ENCODE measurements around the gene RDH5. TPM values are rescaled to one million over a fixed set of nuclear protein-coding genes. Genes with fewer than 3 reads are reported as not detected.
A peak's percentile ranks its signal among the peaks of the same experiment; 100 is the strongest.

The RDH5 gene
- total and polyA plus RNA-seq, 2 of the 4 experiments (the other 2 are of a cell fraction): 7.3 to 18.8 TPM

- in situ Hi-C loops (cut with MboI; ENCODE audit: low sequenced_read_pairs): no loop called here
- peak overlapping the region; percentile 98 for H3K27ac ChIP-seq (ENCODE audit: insufficient read depth, low read length)
- H2AK5ac ChIP-seq (ENCODE audit: low read depth, low read length): peak overlapping the region; percentile 96
- H2BK15ac ChIP-seq (ENCODE audit: low read depth, low read length): no peak overlapping the region
- H3K36me3 ChIP-seq (ENCODE audit: control insufficient read depth, insufficient read depth, low read length): peaks cover 37% of the 10 kb centered on the region
- peak overlapping the region; percentile 80 for H3K56ac ChIP-seq (ENCODE audit: extremely low read depth, insufficient read depth, low read length)
- dilution Hi-C loops (cut with HindIII; ENCODE audit: low sequenced_read_pairs, unreplicated experiment): no loop called here
- peak overlapping the region; percentile 84 for H2AFZ ChIP-seq (replicated peaks; ENCODE audit: low read length, poor library complexity)
- 0% methylated on average over 21 of the region's 61 CpGs; no CpG with 5 or more reads in 1 of the 2 experiments for WGBS, 2 experiments (ENCODE audit: extremely low coverage in 2 of 2, insufficient read length in 1 of 2)
- peak overlapping the region; percentile 90 for H3K4me3 ChIP-seq (ENCODE audit: insufficient read depth, low read depth, low read length)
- DNase-seq (peak; percentile 53), ATAC-seq (ENCODE audit: low read depth) (peak; percentile 15)
- peak overlapping the region; percentile 94 for H3K4me2 ChIP-seq (ENCODE audit: low read depth, low read length)
- H3K9me1 ChIP-seq (ENCODE audit: insufficient read depth, low read length): no peaks in the 10 kb centered on the region
- H3K23ac ChIP-seq (ENCODE audit: low read depth, low read length): peak overlapping the region; percentile 72
- H4K5ac ChIP-seq (ENCODE audit: low read depth, low read length): peak overlapping the region; percentile 70
- H2BK20ac ChIP-seq (ENCODE audit: low read depth, low read length): no peak overlapping the region
- peaks cover 10 to 74% of the 10 kb centered on the region in 2 experiments for H3K79me1 ChIP-seq (ENCODE audit: low read depth in 1 of 2, low read length in 2 of 2)
- peak overlapping the region; percentile 83 for H3K18ac ChIP-seq (ENCODE audit: low read depth, low read length)
- H3K9me3 ChIP-seq (ENCODE audit: control insufficient read depth, insufficient read depth, low read length): no peaks in the 10 kb centered on the region
- no peaks in the 10 kb centered on the region for H3K27me3 ChIP-seq (ENCODE audit: control insufficient read depth, insufficient read depth, low read length)
- ChIA-PET CTCF (interaction anchor here (0.6 to 2.0 kb wide), 2 partner anchors 10 to 73 kb away, joined by 3 to 16 read pairs; no protein-coding TSS in a partner anchor), POLR2A (ENCODE audit: unreplicated experiment) (no interaction called here)
- peak overlapping the region; percentile 81 to 85 for H4K8ac ChIP-seq (ENCODE audit: low read depth in 2 of 2, low read length in 2 of 2)
- H3K9ac ChIP-seq (ENCODE audit: low read depth, low read length): peak overlapping the region; percentile 94
- H2AK9ac ChIP-seq (replicated peaks; ENCODE audit: low read depth, low read length, poor library complexity): peak overlapping the region; percentile 99
- H3K4ac ChIP-seq (ENCODE audit: low read depth, low read length): peak overlapping the region; percentile 89
- intact Hi-C loops (cut with micrococcal nuclease): no loop called here
- H2BK5ac ChIP-seq (ENCODE audit: low read depth, low read length, poor library complexity, severe bottlenecking): peak overlapping the region; percentile 95
- TF ChIP-seq CHD1 (IDR thresholded peaks at IDR 0.05; ENCODE audit: low read depth, low read length) (peak; percentile 82), BHLHE40 (IDR thresholded peaks at IDR 0.05; ENCODE audit: low read depth, low read length) (no peak), NFE2L2 (IDR thresholded peaks at IDR 0.05; ENCODE audit: low read depth, low read length) (no peak), MAZ (IDR thresholded peaks at IDR 0.05; ENCODE audit: borderline replicate concordance, low read depth, low read length) (peak; percentile 55; the same call in 1 of the 2 replicates), FOS (IDR thresholded peaks at IDR 0.05; ENCODE audit: low read depth, low read length) (no peak), POLR2A (IDR thresholded peaks at IDR 0.05; ENCODE audit: low read depth, low read length) (peak; percentile 47; the same call in 1 of the 2 replicates), SMC3 (IDR thresholded peaks at IDR 0.05; ENCODE audit: low read depth, low read length) (no peak), CEBPB (IDR thresholded peaks at IDR 0.05; ENCODE audit: low read depth, low read length) (no peak), MXI1 (IDR thresholded peaks at IDR 0.05; ENCODE audit: borderline replicate concordance, low read depth, low read length) (0 out of 2 replicates have a peak, but pooled peaks have one; percentile 20), CTCF (conservative IDR thresholded peaks at IDR 0.05; ENCODE audit: low read depth, low read length) (no peak)
- TF ChIP-seq, protein P1, sequence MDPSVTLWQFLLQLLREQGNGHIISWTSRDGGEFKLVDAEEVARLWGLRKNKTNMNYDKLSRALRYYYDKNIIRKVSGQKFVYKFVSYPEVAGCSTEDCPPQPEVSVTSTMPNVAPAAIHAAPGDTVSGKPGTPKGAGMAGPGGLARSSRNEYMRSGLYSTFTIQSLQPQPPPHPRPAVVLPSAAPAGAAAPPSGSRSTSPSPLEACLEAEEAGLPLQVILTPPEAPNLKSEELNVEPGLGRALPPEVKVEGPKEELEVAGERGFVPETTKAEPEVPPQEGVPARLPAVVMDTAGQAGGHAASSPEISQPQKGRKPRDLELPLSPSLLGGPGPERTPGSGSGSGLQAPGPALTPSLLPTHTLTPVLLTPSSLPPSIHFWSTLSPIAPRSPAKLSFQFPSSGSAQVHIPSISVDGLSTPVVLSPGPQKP (IDR thresholded peaks at IDR 0.05; ENCODE audit: borderline replicate concordance, low read depth, low read length): no peak
- peak overlapping the region; percentile 64 for H2BK120ac ChIP-seq (ENCODE audit: low read depth, low read length)
- H3K4me1 ChIP-seq (ENCODE audit: control insufficient read depth, insufficient read depth, low read length): peaks cover 8% of the 10 kb centered on the region
- BruUV-seq (replicated peaks): no TSS peak
- peak overlapping the region; percentile 77 for H3K14ac ChIP-seq (replicated peaks; ENCODE audit: low read depth, low read length)
- peak overlapping the region; percentile 77 for H4K91ac ChIP-seq (ENCODE audit: insufficient read depth, low read depth, low read length)
- H4K20me1 ChIP-seq (ENCODE audit: insufficient read depth, low read length): peaks cover 55% of the 10 kb centered on the region
These were observed 8.2 kb downstream of the RDH5 start for GRCh38 chr12:55728186-55728938.
